Hippocampal formation (tissue), 2 donors: ENCODE data around the gene FN3K.
"Not testable (repeated sequence)": the region's sequence is repeated elsewhere in the genome, so short reads cannot be mapped to it uniquely, and the experiment has no call there.

Experiments used
- DNase-seq, 2 donors: peaks; one replicate each; lab custom pipeline; 2025; lab: John Stamatoyannopoulos, UW

The FN3K gene

DNA sequence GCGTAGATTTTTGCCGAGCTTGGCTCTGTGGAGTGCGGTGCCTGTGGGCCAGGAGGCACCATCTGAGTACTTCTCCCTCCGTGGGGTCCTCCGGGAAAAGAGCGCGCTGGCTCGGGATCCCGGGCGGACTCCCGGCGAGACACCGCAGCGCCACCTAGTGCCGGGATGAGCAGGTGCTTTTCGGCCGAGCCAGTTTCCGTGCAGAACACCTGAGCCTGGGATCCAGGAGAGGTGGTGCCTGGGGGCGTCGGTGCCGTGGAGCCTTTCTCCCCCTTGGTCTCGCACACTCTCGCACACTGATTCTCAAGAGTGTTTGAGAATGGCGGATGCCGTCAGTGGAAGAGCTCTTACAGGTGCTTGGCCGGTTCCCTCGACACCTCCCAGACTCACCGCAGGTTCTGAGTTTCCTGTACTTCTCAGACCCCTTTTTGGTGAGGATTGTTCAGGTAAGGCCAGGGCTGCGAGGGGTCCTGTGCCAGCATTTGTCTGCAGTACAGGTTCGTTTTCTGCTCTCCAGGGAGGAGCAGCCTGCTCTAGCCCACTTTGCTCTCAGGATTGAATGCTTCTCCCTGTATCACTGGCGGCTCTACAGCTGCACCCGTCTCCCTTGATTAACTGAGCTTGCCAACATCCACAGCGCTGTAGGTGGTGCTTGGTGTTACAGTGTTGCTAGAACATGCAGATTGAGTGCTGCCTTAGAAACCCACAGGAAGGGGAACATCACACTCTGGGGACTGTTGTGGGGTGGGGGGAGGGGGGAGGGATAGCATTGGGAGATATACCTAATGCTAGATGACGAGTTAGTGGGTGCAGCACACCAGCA, 39.8 kb downstream of the FN3K start:
- DNase-seq = peak; percentile 1 to 50

DNA sequence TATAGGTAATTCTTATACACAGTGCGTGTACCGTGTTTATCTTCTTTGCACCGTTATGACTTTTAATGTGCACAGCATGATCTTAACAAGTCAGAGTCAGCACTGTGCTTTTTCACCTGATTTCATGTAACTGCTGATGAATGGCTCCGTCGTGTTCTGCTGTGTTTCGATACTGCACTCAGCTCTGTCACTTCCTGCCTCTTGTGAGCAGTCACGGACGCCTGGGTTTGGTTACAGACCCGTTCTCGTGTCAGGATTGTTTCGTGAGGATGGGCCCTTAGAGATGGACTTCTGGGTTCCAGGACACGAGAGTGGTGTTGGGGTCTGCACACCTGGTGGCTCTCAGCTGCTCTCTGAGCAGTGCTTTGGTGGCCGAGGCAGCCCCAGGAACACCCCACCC, 41.0 kb downstream of the FN3K start:
- DNase-seq = no peak

DNA sequence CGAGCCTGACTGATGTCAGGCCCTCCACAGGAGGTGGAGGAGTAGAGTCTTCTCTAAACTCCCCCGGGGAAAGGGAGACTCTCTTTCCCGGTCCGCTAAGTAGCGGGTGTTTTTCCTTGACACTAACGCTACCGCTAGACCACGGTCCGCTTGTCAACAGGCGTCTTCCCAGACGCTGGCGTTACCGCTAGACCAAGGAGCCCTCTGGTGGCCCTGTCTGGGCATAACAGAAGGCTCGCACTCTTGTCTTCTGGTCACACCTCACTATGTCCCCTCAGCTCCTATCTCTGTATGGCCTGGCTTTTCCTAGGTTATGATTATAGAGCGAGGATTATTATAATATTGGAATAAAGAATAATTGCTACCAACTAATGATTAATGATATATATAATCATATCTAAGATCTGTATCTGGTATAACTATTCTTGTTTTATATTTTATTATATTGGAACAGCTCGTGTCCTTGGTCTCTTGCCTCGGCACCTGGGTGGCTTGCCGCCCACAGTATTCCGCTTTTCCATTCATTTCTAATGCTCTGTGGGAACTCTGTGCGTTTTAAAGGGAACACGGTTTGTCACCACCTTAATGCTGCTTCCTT, 42.5 kb downstream of the FN3K start:
- not testable (repeated sequence) for DNase-seq

- DNase-seq = no peak
Measured at GRCh38 chr17:82779541-82779940, 44.1 kb downstream of the FN3K start.

DNA sequence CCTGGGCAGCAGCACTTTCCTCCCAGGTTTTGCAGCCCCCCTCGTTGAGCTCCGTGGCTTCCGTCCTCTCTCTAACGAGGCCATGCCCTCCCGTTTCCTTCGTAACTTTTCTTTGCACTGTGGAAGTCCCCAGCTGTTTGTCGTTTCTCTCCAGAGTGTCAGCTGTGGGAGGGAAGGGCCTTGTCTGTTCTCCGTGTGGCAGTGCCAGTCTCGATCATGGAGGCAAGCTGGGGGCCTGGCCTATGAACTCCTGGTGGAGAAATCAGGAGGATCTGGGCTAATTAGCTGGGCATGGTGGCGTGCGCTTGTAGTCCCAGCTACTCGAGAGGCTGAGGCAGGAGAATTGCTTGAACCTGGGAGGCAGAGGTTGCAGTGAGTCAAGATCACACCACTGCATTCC, 44.8 kb downstream of the FN3K start:
- no peak for DNase-seq

DNA sequence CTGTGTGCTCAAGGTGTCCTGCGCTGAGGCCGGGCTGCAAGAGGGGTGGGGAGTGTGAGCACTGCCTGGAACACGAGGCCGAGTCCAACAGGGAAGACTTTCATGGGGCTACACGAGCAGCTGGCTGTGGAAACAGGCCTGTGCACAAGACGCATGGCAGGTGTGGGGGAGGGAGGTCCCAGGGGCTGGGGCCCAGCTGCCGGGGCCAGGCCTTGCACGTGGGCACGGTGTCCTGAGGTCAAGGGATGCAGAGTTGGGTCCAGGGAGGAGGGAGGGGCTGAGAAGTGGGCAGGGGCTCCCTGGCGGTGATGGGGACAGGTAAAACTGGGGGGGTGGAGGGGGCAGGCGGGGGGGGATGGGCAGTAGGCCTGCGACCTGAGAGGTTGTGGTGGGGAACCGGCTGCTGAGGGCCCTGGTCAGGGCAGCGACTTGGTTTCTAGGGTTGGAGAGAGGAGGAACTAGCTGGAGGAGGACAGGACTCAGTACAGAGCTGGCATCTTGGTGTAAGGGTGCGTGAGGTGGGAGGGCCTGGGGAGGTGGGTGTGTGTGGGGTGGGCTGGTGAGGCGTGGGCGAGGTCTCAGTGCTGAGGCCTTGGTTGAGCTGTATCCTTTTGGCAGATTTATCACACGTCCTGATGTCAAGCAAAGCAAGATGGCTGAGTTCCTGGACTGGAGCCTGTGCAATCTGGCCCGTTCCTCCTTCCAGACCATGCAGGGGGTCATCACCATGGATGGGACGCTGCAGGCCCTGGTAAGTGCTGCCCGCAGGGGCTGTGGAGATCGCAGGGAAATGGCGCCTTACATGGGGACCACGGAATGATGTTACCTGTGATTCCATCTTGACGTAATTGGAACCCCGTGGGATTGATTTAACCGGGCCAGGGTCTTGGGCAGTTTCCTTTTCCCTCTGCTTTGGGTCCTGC, 45.8 kb downstream of the FN3K start:
- DNase-seq = no peak

- peak; percentile 68 to 75 for DNase-seq
Measured at GRCh38 chr17:82781894-82782274, 46.5 kb downstream of the FN3K start.

GRCh38 chr17:82782657-82783207, 47.3 kb downstream of the FN3K start:
- DNase-seq = no peak

DNA sequence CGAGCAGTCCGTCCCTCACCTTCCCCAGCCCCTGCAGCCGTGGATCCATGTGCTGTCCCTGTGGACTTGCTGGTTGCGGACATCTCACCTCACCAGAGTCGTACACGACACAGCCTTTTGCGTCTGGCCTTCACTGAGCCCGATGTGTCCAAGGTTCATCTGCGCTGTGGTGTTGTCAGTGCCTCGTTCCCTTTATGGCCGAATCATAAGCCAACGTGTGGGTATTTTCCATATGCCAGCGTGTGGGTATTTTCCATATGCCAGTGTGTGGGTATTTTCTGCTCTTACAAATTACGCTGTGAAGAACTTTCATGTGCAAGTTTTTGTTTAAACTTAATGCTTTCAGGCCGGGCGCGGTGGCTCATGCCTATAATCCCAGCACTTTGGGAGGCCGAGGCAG, 48.1 kb downstream of the FN3K start:
- DNase-seq = peak in 1 of 2 donors; percentile 0

GRCh38 chr17:82785581-82785980, 50.2 kb downstream of the FN3K start:
- not testable (repeated sequence) for DNase-seq

DNA sequence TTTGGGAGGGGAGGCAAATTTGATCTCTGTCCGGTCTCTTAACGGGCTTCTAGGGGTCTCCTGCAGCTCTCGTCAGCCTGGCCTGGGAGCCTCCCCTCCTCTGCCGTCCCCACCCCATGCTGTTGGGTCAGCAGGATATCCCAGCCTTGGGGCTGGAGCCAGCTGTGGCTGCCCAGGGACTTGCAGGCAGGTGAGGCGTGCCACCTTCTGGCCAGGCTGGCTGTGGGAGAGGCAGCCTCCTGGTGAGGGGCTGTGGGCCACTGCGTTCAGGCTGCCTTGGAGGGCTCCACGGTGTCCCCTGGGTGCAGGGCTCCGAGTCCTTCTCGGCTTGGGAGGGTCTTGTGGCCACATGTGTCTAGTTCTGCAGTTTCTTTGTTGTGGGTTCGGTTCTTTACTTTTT, 51.0 kb downstream of the FN3K start:
- DNase-seq = no peak

DNA sequence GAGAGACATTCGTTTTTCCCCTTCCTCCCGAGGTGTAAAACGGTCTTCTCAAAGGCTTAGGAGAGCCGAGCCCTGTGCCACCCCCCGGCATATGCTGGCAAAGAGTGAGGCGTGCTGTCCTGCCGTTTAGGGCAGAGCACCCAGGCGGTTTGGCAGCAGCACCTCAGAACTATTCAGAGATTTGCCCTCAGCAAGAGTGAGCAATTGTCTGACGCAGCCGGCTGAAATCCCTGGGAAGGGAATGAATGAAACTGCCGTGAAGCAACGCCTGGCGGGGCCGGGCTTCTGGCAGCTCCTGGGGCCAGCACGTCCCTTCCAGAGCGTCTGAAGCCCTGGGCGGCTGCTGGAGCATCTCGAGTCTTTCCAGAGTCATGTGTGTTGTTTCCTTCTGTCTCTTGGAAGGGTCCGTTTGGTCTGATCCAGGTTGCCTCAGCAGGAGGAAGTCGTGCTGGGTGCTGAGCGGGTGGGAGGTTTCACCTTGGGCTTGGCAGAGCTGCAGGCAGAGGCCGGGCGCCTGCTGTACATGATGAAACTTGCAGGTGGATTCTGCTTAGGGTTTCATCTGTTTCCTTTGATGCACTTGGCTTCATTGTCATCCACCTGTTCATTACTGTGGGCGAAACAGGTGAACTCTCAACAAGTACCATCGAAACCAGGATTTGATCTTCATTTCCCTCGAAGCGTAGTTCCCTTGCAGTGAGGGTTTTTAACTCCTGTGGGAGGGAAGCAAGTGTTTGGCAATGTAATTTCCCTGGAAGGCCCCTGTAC, 51.9 kb downstream of the FN3K start:
- DNase-seq = peak; percentile 12 to 53

DNA sequence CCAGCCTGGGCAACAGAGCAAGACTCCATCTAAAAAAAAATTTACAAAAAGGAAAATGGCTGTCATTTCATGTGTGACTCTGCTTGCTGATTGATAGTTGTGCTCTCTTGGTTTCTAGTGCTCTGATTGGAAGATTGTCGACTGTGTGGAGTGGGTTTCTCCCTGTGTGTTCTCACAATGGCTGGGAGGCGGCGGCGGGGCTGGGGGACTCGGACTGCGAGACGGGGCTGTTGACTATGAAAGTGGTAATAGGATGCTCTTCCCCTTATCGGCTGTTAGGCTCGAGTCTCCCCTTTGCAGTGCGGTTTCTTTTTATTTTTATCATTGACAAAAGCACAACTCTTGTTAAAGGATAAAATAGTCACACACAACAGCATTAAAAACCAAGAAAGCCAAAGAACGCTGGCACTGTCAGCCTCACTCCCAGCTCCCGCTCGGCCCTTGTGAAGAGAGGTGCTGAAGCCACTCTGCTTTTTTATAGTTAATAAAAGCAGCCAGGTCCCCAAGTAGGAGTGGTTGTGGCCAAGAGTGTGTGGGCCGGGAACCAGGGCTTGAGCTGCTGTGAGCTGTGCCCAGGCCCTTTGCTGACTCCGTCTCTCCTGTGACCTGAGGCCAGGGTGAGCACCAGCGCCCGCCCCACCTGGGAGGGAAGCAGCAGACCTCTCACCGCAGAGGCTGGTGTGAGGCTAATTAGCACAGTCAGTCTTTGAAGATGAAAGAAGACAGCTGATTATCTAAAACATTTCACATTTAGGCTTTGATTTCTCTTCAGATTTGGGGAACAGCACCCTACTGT, 53.0 kb downstream of the FN3K start:
- DNase-seq = no peak

- no peak for DNase-seq
Measured at GRCh38 chr17:82789051-82789592, 53.7 kb downstream of the FN3K start.

GRCh38 chr17:82789806-82790205, 54.4 kb downstream of the FN3K start:
- DNase-seq = no peak

GRCh38 chr17:82790391-82790790, 55.0 kb downstream of the FN3K start:
- no peak for DNase-seq

DNA sequence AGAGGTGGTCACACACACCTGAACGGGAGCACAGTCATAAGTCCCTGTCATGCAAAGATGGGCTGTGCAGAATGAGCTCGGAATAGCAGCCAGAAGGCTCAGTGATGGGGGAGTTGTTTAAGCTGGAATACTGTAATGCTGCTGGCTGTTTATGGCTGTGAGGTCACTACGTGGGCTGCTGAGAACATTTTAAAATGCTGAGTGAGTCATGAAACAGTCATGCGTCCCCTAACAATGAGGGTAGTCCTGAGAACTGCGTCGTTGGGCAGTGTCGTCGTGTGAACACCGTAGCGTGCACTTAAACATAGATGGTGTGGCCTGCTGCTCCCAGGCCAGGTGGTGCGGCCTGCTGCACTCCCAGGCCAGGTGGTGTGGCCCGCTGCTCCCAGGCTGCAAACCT, 56.1 kb downstream of the FN3K start:
- no peak for DNase-seq

GRCh38 chr17:82793974-82794630, 58.7 kb downstream of the FN3K start:
- DNase-seq = no peak

GRCh38 chr17:82794781-82795482, 59.5 kb downstream of the FN3K start:
- DNase-seq = no peak
